ENCODE measurements around the gene PTGIS.

DNA sequence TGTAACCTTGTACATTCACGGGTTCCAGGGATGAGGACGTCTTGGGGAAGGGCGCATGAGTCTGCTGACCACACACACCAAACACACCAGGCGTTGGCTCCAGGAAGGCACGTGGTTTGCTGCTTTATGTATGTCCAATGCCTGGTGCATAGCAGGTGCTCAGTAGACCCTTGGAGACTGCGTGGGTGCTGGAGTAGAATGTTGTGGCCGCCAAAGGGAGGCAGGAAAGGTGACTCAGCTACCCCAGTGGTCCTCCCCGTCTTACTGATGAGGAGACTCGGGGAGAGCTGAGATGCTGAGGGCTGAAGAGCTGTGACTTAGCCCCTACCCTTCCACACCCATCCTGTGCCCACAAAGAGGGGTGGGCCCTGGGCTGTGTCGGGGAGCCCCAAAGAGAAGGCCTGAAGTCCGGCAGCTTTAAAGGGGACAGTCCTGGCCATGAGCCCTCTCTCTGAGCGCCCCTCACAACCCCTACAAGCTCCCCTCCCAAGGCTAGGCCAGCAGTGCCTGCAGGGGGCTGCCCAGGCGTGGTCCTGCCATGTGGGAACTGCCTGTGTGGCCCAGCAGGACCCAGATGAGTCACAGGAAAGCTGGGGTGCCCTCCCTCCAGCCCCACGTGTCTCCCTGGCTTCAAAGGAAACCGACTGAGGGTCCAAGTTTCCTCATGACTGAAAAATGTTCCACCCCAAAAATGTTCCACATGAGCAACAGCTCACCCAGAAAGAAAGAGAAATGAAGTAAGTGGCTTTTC lies 28.0 kb upstream of the PTGIS start:
- TF ChIP-seq CTCF (IDR thresholded peaks at IDR 0.05) (no peak), EZH2 (IDR thresholded peaks at IDR 0.05) (no peak)
